ENCODE results near the gene SAP30L. TPM values are rescaled to one million over a fixed set of nuclear protein-coding genes. Genes with fewer than 3 reads are reported as not detected.

Gene SAP30L
- total RNA-seq, 2 donors from 2014 or later: 27.7 to 40.3 TPM

- Histone ChIP-seq H3K4me1 (ENCODE audit: control insufficient read depth, insufficient read depth, low read length) (peaks cover 6% of the 10 kb centered on the region), H3K27me3 (ENCODE audit: control insufficient read depth, insufficient read depth, low read length, poor library complexity, severe bottlenecking) (peaks cover 17% of the 10 kb centered on the region), H3K27ac (ENCODE audit: low read depth, low read length) (no peak overlapping the region), H3K9me3 (ENCODE audit: control insufficient read depth, low read length) (no peaks in the 10 kb centered on the region), H3K4me3 (ENCODE audit: low read length) (no peak overlapping the region), H3K36me3 (ENCODE audit: control insufficient read depth, insufficient read depth, low read length) (no peaks in the 10 kb centered on the region), H3K9ac (ENCODE audit: extremely low read depth, low read length, poor library complexity, severe bottlenecking) (no peak overlapping the region)
- Mint-ChIP-seq H3K27me3 (ENCODE audit: insufficient read depth) (peaks cover 63% of the 10 kb centered on the region), H3K36me3 (ENCODE audit: low read depth) (no peaks in the 10 kb centered on the region), H3K4me1 (peaks cover 11% of the 10 kb centered on the region), H3K27ac (no peak overlapping the region), H3K4me3 (peak overlapping the region; percentile 28), H3K9me3 (no peaks in the 10 kb centered on the region)
- DNase-seq: peak; percentile 82
- TF ChIP-seq CTCF (conservative IDR thresholded peaks at IDR 0.05): no peak
- 88 to 89% methylated on average over 25 to 29 of the region's 29 CpGs for WGBS, 2 experiments (ENCODE audit: insufficient coverage in 1 of 2, insufficient read length in 1 of 2)
Observed at GRCh38 chr5:154493274-154493673, 47.5 kb downstream of the SAP30L start.

- H3K9me3 Mint-ChIP-seq: no peaks in the 10 kb centered on the region
- H3K4me3 Mint-ChIP-seq: no peak overlapping the region
- peaks cover 11% of the 10 kb centered on the region for H3K27me3 ChIP-seq (ENCODE audit: control insufficient read depth, insufficient read depth, low read length, poor library complexity, severe bottlenecking)
- no peak overlapping the region for H3K27ac Mint-ChIP-seq
- no peak for TF ChIP-seq CTCF (conservative IDR thresholded peaks at IDR 0.05)
- WGBS, 2 experiments (ENCODE audit: insufficient coverage in 1 of 2, insufficient read length in 1 of 2): 82 to 93% methylated on average over 2 to 4 of the region's 4 CpGs
- no peak overlapping the region for H3K9ac ChIP-seq (ENCODE audit: extremely low read depth, low read length, poor library complexity, severe bottlenecking)
- no peaks in the 10 kb centered on the region for H3K36me3 Mint-ChIP-seq (ENCODE audit: low read depth)
- no peaks in the 10 kb centered on the region for H3K9me3 ChIP-seq (ENCODE audit: control insufficient read depth, low read length)
- H3K4me1 Mint-ChIP-seq: peaks cover 17% of the 10 kb centered on the region
- H3K4me3 ChIP-seq (ENCODE audit: low read length): no peak overlapping the region
- H3K27ac ChIP-seq (ENCODE audit: low read depth, low read length): no peak overlapping the region
- peaks cover 10% of the 10 kb centered on the region for H3K4me1 ChIP-seq (ENCODE audit: control insufficient read depth, insufficient read depth, low read length)
- peak; percentile 22 for DNase-seq
- no peaks in the 10 kb centered on the region for H3K36me3 ChIP-seq (ENCODE audit: control insufficient read depth, insufficient read depth, low read length)
- peaks cover 57% of the 10 kb centered on the region for H3K27me3 Mint-ChIP-seq (ENCODE audit: insufficient read depth)
Observed at GRCh38 chr5:154494036-154494435, 48.2 kb downstream of the SAP30L start.

- Mint-ChIP-seq H3K9me3 (no peaks in the 10 kb centered on the region), H3K27me3 (ENCODE audit: insufficient read depth) (peaks cover 20% of the 10 kb centered on the region), H3K4me1 (peaks cover 36% of the 10 kb centered on the region)
Observed at GRCh38 chr5:154498591-154498990, 52.8 kb downstream of the SAP30L start.

More at GRCh38 chr5:154498591-154498990, 52.8 kb downstream of the SAP30L start:
- no peaks in the 10 kb centered on the region for H3K9me3 ChIP-seq (ENCODE audit: control insufficient read depth, low read length)
- peaks cover 14% of the 10 kb centered on the region for H3K4me1 ChIP-seq (ENCODE audit: control insufficient read depth, insufficient read depth, low read length)
- no peak overlapping the region for H3K27ac ChIP-seq (ENCODE audit: low read depth, low read length)
- TF ChIP-seq CTCF (conservative IDR thresholded peaks at IDR 0.05): no peak
- H3K4me3 Mint-ChIP-seq: no peak overlapping the region
- H3K36me3 ChIP-seq (ENCODE audit: control insufficient read depth, insufficient read depth, low read length): no peaks in the 10 kb centered on the region
- H3K4me3 ChIP-seq (ENCODE audit: low read length): no peak overlapping the region
- 46 to 80% methylated on average over 1 of the region's 1 CpG for WGBS, 2 experiments (ENCODE audit: insufficient coverage in 1 of 2, insufficient read length in 1 of 2)
- H3K27me3 ChIP-seq (ENCODE audit: control insufficient read depth, insufficient read depth, low read length, poor library complexity, severe bottlenecking): peaks cover 5% of the 10 kb centered on the region
- H3K27ac Mint-ChIP-seq: no peak overlapping the region
- DNase-seq: peak; percentile 64
- no peak overlapping the region for H3K9ac ChIP-seq (ENCODE audit: extremely low read depth, low read length, poor library complexity, severe bottlenecking)
- H3K36me3 Mint-ChIP-seq (ENCODE audit: low read depth): no peaks in the 10 kb centered on the region
